ENCODE data around the gene GMIP.

The GMIP gene

GRCh38 chr19:19626516-19627472, 16.7 kb downstream of the GMIP start:
- no peak overlapping the region for H3K27ac ChIP-seq (replicated peaks)

GRCh38 chr19:19624032-19624570, 19.4 kb downstream of the GMIP start:
- no peak for DNase-seq (ENCODE audit: low read depth in 1 of 2, low spot score in 1 of 2)
- no peak overlapping the region for H3K4me3 ChIP-seq (replicated peaks; ENCODE audit: insufficient read depth, low read length)
- no peaks in the 10 kb centered on the region for H3K27me3 ChIP-seq (ENCODE audit: insufficient read depth, poor library complexity, severe bottlenecking)
- H3K27ac ChIP-seq (replicated peaks): no peak overlapping the region
- no peak for TF ChIP-seq GABPA (IDR thresholded peaks at IDR 0.05; ENCODE audit: low read depth)
- no peak for TF ChIP-seq SPI1 (IDR thresholded peaks at IDR 0.05; ENCODE audit: borderline replicate concordance, low read depth)
- TF ChIP-seq CTCF (IDR thresholded peaks at IDR 0.05; ENCODE audit: insufficient read depth, low read length): no peak
- no peak for TF ChIP-seq REST (IDR thresholded peaks at IDR 0.05; ENCODE audit: insufficient replicate concordance, low read depth)
- no peak for TF ChIP-seq POLR2AphosphoS5 (IDR thresholded peaks at IDR 0.05; ENCODE audit: low read depth)

More at GRCh38 chr19:19626516-19627472, 16.7 kb downstream of the GMIP start:
- no peak overlapping the region for H3K4me3 ChIP-seq (replicated peaks; ENCODE audit: insufficient read depth, low read length)
- TF ChIP-seq SPI1 (IDR thresholded peaks at IDR 0.05; ENCODE audit: borderline replicate concordance, low read depth) (no peak), CTCF (IDR thresholded peaks at IDR 0.05; ENCODE audit: insufficient read depth, low read length) (no peak), REST (IDR thresholded peaks at IDR 0.05; ENCODE audit: insufficient replicate concordance, low read depth) (no peak), POLR2AphosphoS5 (IDR thresholded peaks at IDR 0.05; ENCODE audit: low read depth) (peak; percentile 52), GABPA (IDR thresholded peaks at IDR 0.05; ENCODE audit: low read depth) (no peak)
- DNase-seq (ENCODE audit: low read depth in 1 of 2, low spot score in 1 of 2): no peak
- no peaks in the 10 kb centered on the region for H3K27me3 ChIP-seq (ENCODE audit: insufficient read depth, poor library complexity, severe bottlenecking)

- no peak overlapping the region for H3K27ac ChIP-seq (replicated peaks)
Observed at GRCh38 chr19:19623383-19623782, 20.1 kb downstream of the GMIP start.

More at GRCh38 chr19:19623383-19623782, 20.1 kb downstream of the GMIP start:
- Histone ChIP-seq H3K27me3 (ENCODE audit: insufficient read depth, poor library complexity, severe bottlenecking) (no peaks in the 10 kb centered on the region), H3K4me3 (replicated peaks; ENCODE audit: insufficient read depth, low read length) (no peak overlapping the region)
- no peak for TF ChIP-seq GABPA (IDR thresholded peaks at IDR 0.05; ENCODE audit: low read depth)
- TF ChIP-seq SPI1 (IDR thresholded peaks at IDR 0.05; ENCODE audit: borderline replicate concordance, low read depth): no peak
- TF ChIP-seq CTCF (IDR thresholded peaks at IDR 0.05; ENCODE audit: insufficient read depth, low read length): no peak
- no peak for TF ChIP-seq POLR2AphosphoS5 (IDR thresholded peaks at IDR 0.05; ENCODE audit: low read depth)
- no peak for TF ChIP-seq REST (IDR thresholded peaks at IDR 0.05; ENCODE audit: insufficient replicate concordance, low read depth)
- no peak for DNase-seq (ENCODE audit: low read depth in 1 of 2, low spot score in 1 of 2)

All from HL-60 (cell line).